ENCODE data around the gene CNTN3.

DNA sequence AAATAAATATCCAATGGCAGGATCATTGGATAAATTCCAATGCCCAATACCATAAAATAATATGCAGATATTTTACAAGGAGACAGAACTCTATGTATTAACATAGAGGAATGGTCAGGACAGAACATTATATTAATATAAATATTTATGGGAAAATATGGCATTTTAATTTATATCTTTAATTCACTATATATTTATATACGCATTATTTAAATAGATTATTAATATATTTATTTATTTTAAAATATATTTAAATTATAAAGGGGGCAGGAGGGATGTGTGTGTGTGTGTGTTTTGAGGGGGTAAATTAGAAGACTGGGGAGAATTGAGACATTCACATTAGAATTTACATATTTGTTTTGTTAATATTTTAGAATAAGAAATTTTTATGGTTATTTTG, 31.6 kb upstream of the CNTN3 start:
- TF ChIP-seq POLR2A (IDR thresholded peaks at IDR 0.05) (no peak), POLR2AphosphoS5 (IDR thresholded peaks at IDR 0.05) (no peak), EP300 (IDR thresholded peaks at IDR 0.05) (no peak)
- TF ChIP-seq, protein P1, sequence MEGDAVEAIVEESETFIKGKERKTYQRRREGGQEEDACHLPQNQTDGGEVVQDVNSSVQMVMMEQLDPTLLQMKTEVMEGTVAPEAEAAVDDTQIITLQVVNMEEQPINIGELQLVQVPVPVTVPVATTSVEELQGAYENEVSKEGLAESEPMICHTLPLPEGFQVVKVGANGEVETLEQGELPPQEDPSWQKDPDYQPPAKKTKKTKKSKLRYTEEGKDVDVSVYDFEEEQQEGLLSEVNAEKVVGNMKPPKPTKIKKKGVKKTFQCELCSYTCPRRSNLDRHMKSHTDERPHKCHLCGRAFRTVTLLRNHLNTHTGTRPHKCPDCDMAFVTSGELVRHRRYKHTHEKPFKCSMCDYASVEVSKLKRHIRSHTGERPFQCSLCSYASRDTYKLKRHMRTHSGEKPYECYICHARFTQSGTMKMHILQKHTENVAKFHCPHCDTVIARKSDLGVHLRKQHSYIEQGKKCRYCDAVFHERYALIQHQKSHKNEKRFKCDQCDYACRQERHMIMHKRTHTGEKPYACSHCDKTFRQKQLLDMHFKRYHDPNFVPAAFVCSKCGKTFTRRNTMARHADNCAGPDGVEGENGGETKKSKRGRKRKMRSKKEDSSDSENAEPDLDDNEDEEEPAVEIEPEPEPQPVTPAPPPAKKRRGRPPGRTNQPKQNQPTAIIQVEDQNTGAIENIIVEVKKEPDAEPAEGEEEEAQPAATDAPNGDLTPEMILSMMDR (IDR thresholded peaks at IDR 0.05), result no peak
